Activated T-cell treated with anti-CD3 and anti-CD28 coated beads for 1 hour (primary cell): ENCODE data around the gene FAM111A.

Source experiments
- DNase-seq: peaks from one replicate; pipeline ENCODE4 v3.0.0-alpha.2; 2020; ENCODE audit warnings: low read depth

The FAM111A gene

GRCh38 chr11:59180168-59180776 is 37.6 kb downstream of the FAM111A start:
- DNase-seq, result no peak

- DNase-seq, result no peak
These were observed 38.3 kb downstream of the FAM111A start for GRCh38 chr11:59180907-59181306.

DNA sequence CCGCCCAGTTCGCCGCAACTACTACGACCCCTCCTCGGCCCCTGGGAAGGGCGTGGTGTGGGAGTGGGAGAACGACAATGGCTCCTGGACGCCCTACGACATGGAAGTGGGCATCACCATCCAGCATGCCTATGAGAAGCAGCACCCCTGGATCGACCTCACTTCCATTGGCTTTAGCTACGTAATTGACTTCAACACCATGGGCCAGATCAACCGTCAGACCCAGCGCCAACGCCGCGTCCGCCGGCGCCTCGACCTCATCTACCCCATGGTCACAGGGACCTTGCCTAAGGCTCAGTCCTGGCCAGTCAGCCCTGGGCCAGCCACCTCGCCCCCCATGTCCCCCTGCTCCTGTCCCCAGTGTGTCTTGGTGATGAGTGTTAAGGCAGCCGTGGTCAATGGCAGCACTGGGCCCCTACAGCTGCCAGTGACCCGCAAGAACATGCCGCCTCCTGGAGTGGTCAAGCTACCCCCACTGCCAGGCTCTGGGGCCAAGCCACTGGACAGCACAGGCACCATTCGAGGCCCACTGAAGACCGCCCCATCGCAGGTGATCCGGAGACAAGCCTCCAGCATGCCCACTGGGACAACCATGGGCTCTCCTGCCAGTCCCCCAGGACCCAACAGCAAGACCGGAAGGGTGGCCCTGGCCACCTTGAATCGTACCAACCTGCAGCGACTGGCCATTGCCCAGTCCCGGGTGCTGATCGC is 39.2 kb downstream of the FAM111A start:
- no peak for DNase-seq

GRCh38 chr11:59182457-59183151 is 39.9 kb downstream of the FAM111A start:
- DNase-seq, result peak; percentile 9

- no peak for DNase-seq
These were observed 41.1 kb downstream of the FAM111A start for GRCh38 chr11:59183771-59184170.

GRCh38 chr11:59184691-59185339 is 42.2 kb downstream of the FAM111A start:
- DNase-seq, result no peak

- DNase-seq, result no peak
These were observed 42.8 kb downstream of the FAM111A start for GRCh38 chr11:59185386-59185945.

DNA sequence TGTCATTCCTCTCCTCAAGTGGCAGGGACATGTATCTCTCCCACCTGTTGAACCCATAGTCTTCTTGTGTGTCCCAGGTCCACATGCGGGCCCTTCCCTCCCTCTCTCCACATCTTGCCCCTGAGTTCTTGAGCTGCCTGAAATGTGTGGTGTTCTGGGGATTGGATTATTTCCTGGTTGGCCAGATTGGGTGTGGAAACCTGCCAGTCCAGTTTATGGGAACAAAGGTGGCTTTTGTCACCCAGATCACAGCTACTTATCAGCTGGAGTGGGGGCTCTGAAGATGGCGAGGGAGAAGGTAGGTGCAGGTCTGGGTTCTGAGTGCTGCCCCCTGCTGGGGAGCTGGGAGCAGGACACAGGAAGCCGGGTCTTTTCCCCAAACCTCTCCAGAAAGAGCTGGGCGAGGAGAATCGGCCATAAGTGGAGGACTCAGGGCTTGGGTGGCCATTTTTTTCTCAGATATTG is 43.5 kb downstream of the FAM111A start:
- peak; percentile 46 for DNase-seq

DNA sequence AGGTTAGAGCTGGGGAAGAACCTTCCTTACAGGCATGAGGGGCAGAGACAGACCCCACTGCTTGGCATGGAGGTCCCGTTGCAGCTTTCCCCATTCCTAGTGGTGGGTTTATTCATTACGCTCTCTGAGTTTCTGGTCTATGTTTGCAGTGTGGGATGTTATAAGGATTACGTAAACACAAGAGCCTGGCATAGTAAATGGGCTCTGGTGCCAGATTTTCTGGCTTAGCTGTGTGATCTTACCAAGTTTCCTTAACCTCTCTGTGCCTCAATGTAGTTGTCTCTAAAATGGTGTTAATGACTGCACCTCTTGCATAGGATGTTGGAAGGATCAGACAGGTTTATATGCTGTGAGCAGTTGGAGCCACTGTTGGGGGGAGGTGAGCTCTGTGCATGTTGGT is 44.4 kb downstream of the FAM111A start:
- no peak for DNase-seq

DNA sequence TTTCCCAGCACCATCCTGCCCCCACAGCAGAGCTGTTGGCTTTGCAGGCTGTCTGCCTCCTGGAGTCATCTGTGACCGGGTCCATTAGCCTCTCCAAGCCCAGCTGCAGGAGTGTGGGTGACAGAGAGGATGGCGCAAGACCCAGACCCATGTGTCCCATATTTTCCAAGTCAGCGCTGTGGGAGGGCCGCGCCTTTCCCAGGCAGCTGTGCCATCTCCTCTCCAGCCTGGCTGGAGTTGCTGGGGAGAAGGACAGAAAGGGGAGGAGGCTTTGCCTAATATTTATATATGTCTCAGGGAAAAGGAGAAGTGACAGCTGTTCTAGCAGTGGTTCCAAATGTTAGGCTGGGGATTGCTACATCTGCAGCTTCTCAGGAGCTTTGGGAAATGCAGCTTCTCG is 44.9 kb downstream of the FAM111A start:
- DNase-seq, result no peak

- no peak for DNase-seq
These were observed 46.3 kb downstream of the FAM111A start for GRCh38 chr11:59188954-59189353.

DNA sequence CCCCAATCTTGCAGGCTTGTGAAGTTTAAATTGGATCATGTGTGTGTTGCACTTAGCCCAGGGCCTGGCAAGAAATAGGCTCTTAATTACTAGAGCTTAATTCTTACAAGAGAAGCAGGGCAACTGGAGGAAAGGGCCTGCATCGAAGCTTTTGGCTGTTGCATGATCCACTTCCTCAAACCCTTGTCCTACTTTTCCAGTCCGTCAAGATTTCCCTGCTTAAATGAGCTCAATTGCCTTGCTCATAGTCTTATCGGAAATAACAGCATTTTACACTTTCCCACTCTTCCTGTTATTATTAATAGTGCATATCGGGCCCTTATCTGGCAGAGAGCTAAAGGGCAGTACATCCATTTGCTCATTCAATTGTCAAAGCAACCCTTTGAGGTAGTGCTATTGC is 47.3 kb downstream of the FAM111A start:
- DNase-seq, result no peak

- DNase-seq, result no peak
These were observed 48.4 kb downstream of the FAM111A start for GRCh38 chr11:59191095-59191494.

DNA sequence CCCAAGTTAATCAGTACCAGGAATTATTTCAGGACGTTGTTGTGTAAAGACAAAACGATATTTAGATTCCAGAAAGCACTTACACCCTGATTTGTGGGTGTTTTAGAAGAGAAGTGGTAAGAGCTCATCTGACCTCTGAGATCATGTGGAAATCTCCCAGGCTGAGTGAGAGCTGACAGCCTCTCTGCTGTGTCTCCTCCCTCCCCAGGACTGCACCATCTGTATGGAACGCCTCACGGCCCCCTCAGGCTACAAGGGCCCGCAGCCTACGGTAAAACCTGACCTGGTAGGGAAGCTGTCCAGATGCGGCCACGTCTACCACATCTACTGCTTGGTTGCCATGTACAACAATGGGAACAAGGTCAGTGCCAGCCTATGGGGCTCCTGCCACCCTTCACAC is 49.2 kb downstream of the FAM111A start:
- DNase-seq, result no peak

DNA sequence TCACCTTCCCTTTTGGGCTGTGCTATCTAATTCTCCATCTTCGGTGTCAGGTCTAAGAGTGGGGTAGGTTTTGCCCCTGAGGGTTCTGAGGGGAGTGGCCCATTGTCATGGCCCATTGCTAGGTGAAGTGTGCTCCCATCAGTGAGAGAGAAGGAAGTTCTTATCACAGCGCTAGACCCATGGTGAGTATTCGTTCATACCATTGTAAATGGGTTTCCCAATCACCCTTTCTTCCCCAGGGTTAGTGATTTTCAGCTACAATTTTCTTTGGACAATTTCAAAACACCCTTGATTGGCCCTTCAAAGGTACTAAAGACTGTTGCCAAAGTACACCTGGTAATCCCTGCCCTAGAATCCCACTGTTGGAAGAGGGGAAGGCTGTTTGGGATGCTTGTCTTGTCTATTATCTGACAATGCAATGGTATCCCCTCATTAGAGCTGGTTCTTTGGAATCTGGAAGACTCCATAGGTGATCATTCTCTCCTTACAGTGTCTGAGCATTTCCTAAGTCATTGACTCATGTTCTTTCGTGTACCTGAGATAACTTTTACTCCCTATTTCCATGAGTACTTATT is 49.9 kb downstream of the FAM111A start:
- DNase-seq, result no peak

GRCh38 chr11:59193587-59194130 is 51.0 kb downstream of the FAM111A start:
- no peak for DNase-seq

- DNase-seq, result no peak
These were observed 52.9 kb downstream of the FAM111A start for GRCh38 chr11:59195586-59195985.

DNA sequence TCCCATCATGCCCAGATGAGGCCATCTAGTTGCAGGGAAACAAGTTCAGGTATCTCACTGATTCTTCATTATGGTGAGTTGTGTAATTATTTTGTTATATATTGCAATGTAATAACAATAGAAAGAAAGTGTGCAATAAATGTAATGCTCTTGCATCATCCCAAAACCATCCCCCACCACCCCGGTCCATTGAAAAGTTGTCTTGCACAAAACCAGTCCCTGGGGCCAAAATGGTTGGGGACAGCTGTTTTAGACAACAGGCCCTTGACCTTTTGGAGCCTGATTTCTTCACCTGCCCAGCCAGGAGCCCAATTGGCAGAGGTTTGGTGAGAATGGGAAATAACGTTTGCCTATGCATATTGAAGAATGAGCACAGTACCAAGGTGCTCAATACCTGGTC is 54.1 kb downstream of the FAM111A start:
- no peak for DNase-seq

DNA sequence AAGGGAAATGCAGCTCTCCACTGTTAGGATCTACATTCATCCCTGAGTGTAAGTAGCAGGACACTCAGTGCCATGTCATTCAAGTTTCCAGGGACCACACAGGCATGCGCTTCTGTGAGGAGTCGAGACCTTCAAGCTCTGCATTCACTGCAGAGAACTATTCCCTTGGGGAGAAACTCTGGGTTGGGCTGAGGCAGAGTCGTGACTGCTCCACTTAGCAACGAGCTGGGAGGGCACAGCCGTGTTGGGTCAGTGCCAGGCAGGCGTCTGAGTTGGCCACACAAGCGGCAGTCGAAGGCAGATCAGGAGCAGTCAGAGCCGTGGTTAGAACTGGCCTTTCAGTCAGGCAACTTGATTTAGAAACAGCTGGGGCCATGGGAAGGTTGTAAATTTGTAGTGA is 55.3 kb downstream of the FAM111A start:
- no peak for DNase-seq

DNA sequence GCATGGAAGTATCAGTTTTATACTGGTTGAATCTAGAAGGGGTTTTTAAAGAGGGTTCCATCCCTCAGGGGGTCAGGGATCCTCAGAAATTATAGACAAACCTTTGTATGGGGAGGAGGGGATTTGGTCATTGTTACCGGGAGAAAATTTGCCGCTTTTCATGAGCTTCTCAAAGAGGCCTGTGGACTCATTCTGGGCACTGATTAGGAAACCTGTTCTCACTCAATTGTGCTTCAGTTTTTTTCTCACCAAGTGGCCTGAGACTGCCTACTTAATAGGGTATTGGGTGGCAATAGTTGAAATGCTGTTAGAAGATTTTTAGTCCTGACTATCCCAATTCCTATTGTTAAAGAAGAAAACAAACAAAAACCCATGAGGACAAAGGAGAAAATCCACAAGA is 56.1 kb downstream of the FAM111A start:
- DNase-seq, result no peak

DNA sequence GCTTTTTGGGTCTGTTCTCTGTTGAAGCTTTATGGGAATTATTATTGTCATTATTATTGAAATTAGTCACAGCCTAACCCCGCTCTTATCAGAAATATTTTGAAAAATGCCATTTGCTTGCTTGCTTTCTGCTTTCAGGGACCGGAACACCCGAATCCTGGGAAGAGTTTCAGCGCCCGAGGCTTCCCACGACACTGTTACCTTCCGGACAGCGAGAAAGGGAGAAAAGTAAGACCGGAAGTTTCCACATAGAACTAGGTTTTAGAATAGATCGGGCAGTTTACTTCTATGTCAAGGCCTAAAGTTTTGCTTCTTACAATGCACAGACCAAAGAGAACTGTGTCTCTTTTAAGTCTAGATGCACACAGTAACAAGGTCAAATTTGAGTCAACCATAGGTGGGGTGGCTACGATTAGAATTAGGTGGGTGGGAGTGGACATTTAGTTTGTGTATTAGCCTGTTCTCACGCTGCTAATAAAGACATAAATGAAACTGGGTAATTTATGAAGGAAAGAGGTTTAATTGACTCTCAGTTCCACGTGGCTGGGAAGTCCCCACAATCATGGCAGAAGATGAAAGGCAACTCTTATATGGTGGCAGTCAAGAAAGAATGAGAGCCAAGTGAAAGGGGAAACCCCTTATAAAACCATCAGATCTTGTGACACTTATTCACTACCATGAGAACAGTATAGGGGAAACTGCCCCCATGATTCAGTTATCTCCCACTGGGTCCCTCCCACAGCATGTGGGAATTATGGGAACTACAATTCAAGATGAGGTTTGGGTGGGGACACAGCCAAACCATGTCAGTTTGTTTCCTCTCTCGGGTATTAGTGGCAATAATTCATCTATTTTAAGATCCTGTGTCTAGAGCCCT is 57.1 kb downstream of the FAM111A start:
- no peak for DNase-seq
